GM12878 (cell line): Measurements from ENCODE around the gene TMEM39B. TPM values are rescaled to one million over a fixed set of nuclear protein-coding genes. Genes with fewer than 3 reads are reported as not detected.

Experiments
- ATAC-seq: fragments of 200-7000 bp; cut with Tn5 transposase; 3 replicates; pipeline ENCODE4 v1.9.1; 2020; ENCODE audit warnings: mild to moderate bottlenecking, moderate library complexity
- BruUV-seq: library from RNA; stranded (reverse); fragments of 400-500 nt; replicated peaks from 2 replicates; lab custom pipeline; 2021; lab: Mats Ljungman, UMichigan
- CTCF ChIA-PET: fragments of 300-600 bp; sonication (Branson Sonifier 250); formaldehyde crosslinking; extraction: SDS; loops from one replicate; lab custom pipeline; 2021; ENCODE audit warnings: inconsistent platforms; lab: Yijun Ruan, JAX
- POLR2A ChIA-PET: fragments of 350-600 bp; formaldehyde crosslinking; extraction: SDS; loops from one replicate; lab custom pipeline; 2021; ENCODE audit warnings: inconsistent platforms; lab: Charles Lee
- RAD21 ChIA-PET: fragments of 300-600 bp; sonication (Branson Sonifier 250); formaldehyde crosslinking; loops from one replicate; lab custom pipeline; 2023; ENCODE audit warnings: antibody characterized with exemption; ENCODE audit not compliant: unreplicated experiment; lab: Charles Lee
- SMC1A ChIA-PET: fragments of 300-600 bp; sonication (Branson Sonifier 250); formaldehyde crosslinking; loops from one replicate; lab custom pipeline; 2023; ENCODE audit not compliant: unreplicated experiment, uncharacterized antibody; lab: Charles Lee
- DNase-seq: peaks from one replicate; pipeline ENCODE4 v3.0.0-alpha.2; 2011; ENCODE audit warnings: low read depth, low spot score
- FAIRE-seq: peaks from 3 replicates; lab custom pipeline; 2011; peaks lifted over from hg19 to GRCh38; lab: Jason Lieb, UNC
- H2AFZ ChIP-seq: 2 replicates; pipeline ENCODE4 v1.6.0; 2011; ENCODE audit warnings: low read depth, low read length, control low read depth; ENCODE audit not compliant: control insufficient read depth
- H3K27ac ChIP-seq: 2 replicates; pipeline ENCODE4 v1.5.1; 2011; ENCODE audit warnings: control low read depth; ENCODE audit not compliant: control insufficient read depth, insufficient read depth
- H3K27me3 ChIP-seq, 2 experiments: replicated peaks in 1 of 2; 2 replicates each; pipeline versions ENCODE4 v1.6.0 to v1.6.1; 2011; ENCODE audit warnings: low read length in 1 of 2; ENCODE audit not compliant: control insufficient read depth in 2 of 2, insufficient read depth in 2 of 2
- H3K36me3 ChIP-seq, 2 experiments: 2 replicates each; pipeline ENCODE4 v1.5.1; 2011; ENCODE audit warnings: low read length in 1 of 2; ENCODE audit not compliant: control insufficient read depth in 2 of 2, insufficient read depth in 2 of 2
- H3K4me1 ChIP-seq: 2 replicates; pipeline ENCODE4 v1.6.1; 2011; ENCODE audit warnings: mild to moderate bottlenecking, low read length, moderate library complexity, mixed read lengths; ENCODE audit not compliant: control insufficient read depth, insufficient read depth
- H3K4me2 ChIP-seq: 2 replicates; pipeline ENCODE4 v1.6.0; 2011; ENCODE audit warnings: control low read depth; ENCODE audit not compliant: control insufficient read depth, insufficient read depth
- H3K4me3 ChIP-seq: fragments of 200-600 bp; sonication (generic); 2 replicates; pipeline ENCODE4 v1.5.1; 2016
- H3K79me2 ChIP-seq: 2 replicates; pipeline ENCODE4 v1.6.0; 2011; ENCODE audit warnings: low read length; ENCODE audit not compliant: control insufficient read depth, insufficient read depth
- H3K9ac ChIP-seq: 2 replicates; pipeline ENCODE4 v1.8.0; 2011; ENCODE audit warnings: low read length, control low read depth, mixed read lengths; ENCODE audit not compliant: control insufficient read depth, insufficient read depth
- H3K9me3 ChIP-seq: replicated peaks from 3 replicates; pipeline ENCODE4 v1.5.1; 2011; ENCODE audit warnings: mild to moderate bottlenecking, low read length; ENCODE audit not compliant: control insufficient read depth, insufficient read depth
- H4K20me1 ChIP-seq: 2 replicates; pipeline ENCODE4 v1.6.0; 2011; ENCODE audit not compliant: control insufficient read depth, insufficient read depth
- BACH1 ChIP-seq: fragments of 450-650 bp; IDR thresholded peaks from 2 replicates; pipeline ENCODE4 v1.6.1; 2017; ENCODE audit warnings: mild to moderate bottlenecking, borderline replicate concordance
- CBX3 ChIP-seq: fragments of 200-600 bp; sonication (generic); IDR thresholded peaks from 2 replicates; pipeline ENCODE4 v1.6.1; 2016; ENCODE audit warnings: low read depth, borderline replicate concordance
- IKZF2 ChIP-seq, 2 experiments: fragments of 450-650 bp; IDR thresholded peaks; 2 replicates each; pipeline ENCODE4 v1.6.1; 2017; ENCODE audit warnings: mild to moderate bottlenecking in 2 of 2, moderate library complexity in 2 of 2
- LARP7 ChIP-seq: fragments of 450-650 bp; IDR thresholded peaks from 2 replicates; pipeline ENCODE4 v1.6.1; 2017; ENCODE audit warnings: mild to moderate bottlenecking
- TAF1 ChIP-seq: IDR thresholded peaks from 2 replicates; pipeline ENCODE4 v1.6.1; 2011; ENCODE audit warnings: mild to moderate bottlenecking, low read depth, low read length, borderline replicate concordance
- WGBS: methylation state at CpG from one replicate; pipeline ENCODE4 v1.1.6; 2016; ENCODE audit warnings: low lambda C conversion rate; ENCODE audit not compliant: insufficient replicate concordance, insufficient coverage; ENCODE audit errors: missing lambda C conversion rate; 5-methylcytosine and 5-hydroxymethylcytosine counted together
- in situ Hi-C: fragments of 300-500 bp; cut with MboI; formaldehyde crosslinking; loops from 9 replicates; pipeline ENCODE4 v1.14.3; 2018; ENCODE audit warnings: mixed read lengths
- intact Hi-C: fragments of 100-400 bp; cut with micrococcal nuclease; formaldehyde crosslinking; loops from one replicate; pipeline ENCODE4 v1.14.2; 2022; ENCODE audit not compliant: unreplicated experiment
- polyA plus RNA-seq, 11 experiments: library from polyadenylated mRNA; depleted of rRNA in 4 of 11; unstranded in 6 of 11; stranded (reverse) in 5 of 11; fragments of >200 nt; fragmentation: Nextera tagmentation in 4 of 11; fragmentation: Illumina TruSeq in 1 of 11; extraction: Ambion mirVana in 4 of 11; extraction: Trizol in 1 of 11; gene quantifications; 1 replicate in 1 of 11; 2 replicates in 10 of 11; pipeline versions ENCODE4 v1.2.1 to v1.2.3, GENCODE V29; 2011 to 2016; ENCODE audit warnings: inconsistent platforms in 2 of 11, missing spikeins in 2 of 11, low read depth in 1 of 11
- total RNA-seq, 4 experiments: library from RNA; depleted of rRNA in 3 of 4; stranded (reverse); fragments of >200 nt in 3 of 4; fragmentation: Illumina TruSeq in 1 of 4; extraction: Trizol in 1 of 4; gene quantifications; 2 replicates each; pipeline versions ENCODE4 v1.2.1 to v1.2.3, GENCODE V29; 2013 to 2021
- TF ChIP-seq, protein P1 (sequence below): IDR thresholded peaks from 2 replicates; pipeline ENCODE4 v1.6.1; 2012; ENCODE audit warnings: improper control_type of control experiment, low read depth, low read length; ENCODE audit not compliant: insufficient replicate concordance

TMEM39B gene
- total and polyA plus RNA-seq, 10 of the 15 experiments (the other 5 are each of a cell fraction or from before 2014, with no cell fraction given), result 2.3 to 27.2 (median 12.3) TPM

DNA sequence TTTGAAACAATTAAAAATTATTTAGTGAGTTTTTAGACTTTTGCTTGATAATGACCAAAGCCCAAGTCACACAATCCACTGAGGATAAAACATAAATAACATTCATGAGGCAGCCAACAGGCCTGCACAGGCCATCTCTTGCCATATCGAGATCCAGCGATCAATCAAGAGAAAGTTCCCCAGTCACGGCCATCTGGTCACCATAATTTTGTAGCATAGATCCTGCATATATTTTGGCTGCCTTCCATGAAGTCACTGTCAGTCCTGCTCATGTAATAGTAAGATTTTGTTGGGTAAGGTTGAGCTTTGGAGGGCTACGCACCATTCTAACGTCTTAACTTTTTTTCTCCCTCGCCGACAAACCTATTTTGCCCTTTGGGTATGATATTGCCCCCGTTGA is 52.6 kb downstream of the TMEM39B start:
- Histone ChIP-seq H2AFZ (no peak overlapping the region), H3K27ac (no peak overlapping the region)
- no peak for TF ChIP-seq TAF1
- no peak for TF ChIP-seq LARP7
- no peak for TF ChIP-seq CBX3
- no peak for TF ChIP-seq BACH1
- TF ChIP-seq, protein P1, sequence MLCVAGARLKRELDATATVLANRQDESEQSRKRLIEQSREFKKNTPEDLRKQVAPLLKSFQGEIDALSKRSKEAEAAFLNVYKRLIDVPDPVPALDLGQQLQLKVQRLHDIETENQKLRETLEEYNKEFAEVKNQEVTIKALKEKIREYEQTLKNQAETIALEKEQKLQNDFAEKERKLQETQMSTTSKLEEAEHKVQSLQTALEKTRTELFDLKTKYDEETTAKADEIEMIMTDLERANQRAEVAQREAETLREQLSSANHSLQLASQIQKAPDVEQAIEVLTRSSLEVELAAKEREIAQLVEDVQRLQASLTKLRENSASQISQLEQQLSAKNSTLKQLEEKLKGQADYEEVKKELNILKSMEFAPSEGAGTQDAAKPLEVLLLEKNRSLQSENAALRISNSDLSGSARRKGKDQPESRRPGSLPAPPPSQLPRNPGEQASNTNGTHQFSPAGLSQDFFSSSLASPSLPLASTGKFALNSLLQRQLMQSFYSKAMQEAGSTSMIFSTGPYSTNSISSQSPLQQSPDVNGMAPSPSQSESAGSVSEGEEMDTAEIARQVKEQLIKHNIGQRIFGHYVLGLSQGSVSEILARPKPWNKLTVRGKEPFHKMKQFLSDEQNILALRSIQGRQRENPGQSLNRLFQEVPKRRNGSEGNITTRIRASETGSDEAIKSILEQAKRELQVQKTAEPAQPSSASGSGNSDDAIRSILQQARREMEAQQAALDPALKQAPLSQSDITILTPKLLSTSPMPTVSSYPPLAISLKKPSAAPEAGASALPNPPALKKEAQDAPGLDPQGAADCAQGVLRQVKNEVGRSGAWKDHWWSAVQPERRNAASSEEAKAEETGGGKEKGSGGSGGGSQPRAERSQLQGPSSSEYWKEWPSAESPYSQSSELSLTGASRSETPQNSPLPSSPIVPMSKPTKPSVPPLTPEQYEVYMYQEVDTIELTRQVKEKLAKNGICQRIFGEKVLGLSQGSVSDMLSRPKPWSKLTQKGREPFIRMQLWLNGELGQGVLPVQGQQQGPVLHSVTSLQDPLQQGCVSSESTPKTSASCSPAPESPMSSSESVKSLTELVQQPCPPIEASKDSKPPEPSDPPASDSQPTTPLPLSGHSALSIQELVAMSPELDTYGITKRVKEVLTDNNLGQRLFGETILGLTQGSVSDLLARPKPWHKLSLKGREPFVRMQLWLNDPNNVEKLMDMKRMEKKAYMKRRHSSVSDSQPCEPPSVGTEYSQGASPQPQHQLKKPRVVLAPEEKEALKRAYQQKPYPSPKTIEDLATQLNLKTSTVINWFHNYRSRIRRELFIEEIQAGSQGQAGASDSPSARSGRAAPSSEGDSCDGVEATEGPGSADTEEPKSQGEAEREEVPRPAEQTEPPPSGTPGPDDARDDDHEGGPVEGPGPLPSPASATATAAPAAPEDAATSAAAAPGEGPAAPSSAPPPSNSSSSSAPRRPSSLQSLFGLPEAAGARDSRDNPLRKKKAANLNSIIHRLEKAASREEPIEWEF, result no peak
- TF ChIP-seq IKZF2 (IDR thresholded peaks at IDR 0.05), result no peak
- TF ChIP-seq, all 136 proteins: peak for 0
- BruUV-seq, result TSS peak; percentile 31
- ChIA-PET POLR2A (no interaction called here), SMC1A (interaction anchor here (1.2 kb wide), 1 partner anchor 9 kb away, joined by 4 read pairs; no protein-coding TSS in a partner anchor), RAD21 (no interaction called here), CTCF (interaction anchor here (1.0 to 1.2 kb wide), 2 partner anchors 20 to 95 kb away, joined by 3 read pairs; no protein-coding TSS in a partner anchor)
- Histone ChIP-seq H3K4me1 (peaks cover 10% of the 10 kb centered on the region), H3K9ac (no peak overlapping the region), H3K4me3 (no peak overlapping the region), H3K36me3 (peaks cover 2 to 3% of the 10 kb centered on the region in 2 experiments; a peak in 3 of 4 replicates), H3K9me3 (no peaks in the 10 kb centered on the region), H4K20me1 (no peaks in the 10 kb centered on the region; the same call in 1 of the 2 replicates), H3K27me3 (no peaks in the 10 kb centered on the region), H3K4me2 (no peak overlapping the region), H3K79me2 (peaks cover 54% of the 10 kb centered on the region)
- in situ Hi-C loops (no loop called here), intact Hi-C loops (no loop called here)
- ATAC-seq, result no peak
- DNase-seq, result no peak
- FAIRE-seq, result no peak
- WGBS, result 92% methylated on average over 8 of the region's 8 CpGs
